GM23338 (cell line): Measurements from ENCODE around the gene HAPLN3. TPM values are rescaled to one million over a fixed set of nuclear protein-coding genes. Genes with fewer than 3 reads are reported as not detected.

ENCODE experiments used
- ATAC-seq: fragments of 200-7000 bp; cut with Tn5 transposase; 3 replicates; pipeline ENCODE4 v1.9.1; 2020
- DNase-seq: peaks from one replicate; pipeline ENCODE4 v3.0.0-alpha.2; 2015; ENCODE audit warnings: low spot score
- H2AFZ ChIP-seq: fragments of 200-600 bp; sonication (generic); 2 replicates; pipeline ENCODE4 v1.8.0; 2016; ENCODE audit warnings: antibody characterized with exemption, mild to moderate bottlenecking, moderate library complexity
- H3F3A ChIP-seq: fragments of 200-600 bp; sonication (generic); replicated peaks from 2 replicates; pipeline ENCODE4 v1.8.0; 2017; ENCODE audit warnings: antibody characterized with exemption, mixed run types, low read depth
- H3K27ac ChIP-seq: fragments of 200-600 bp; sonication (generic); 2 replicates; pipeline ENCODE4 v1.6.1; 2016; ENCODE audit warnings: low read depth
- H3K27me3 ChIP-seq: fragments of 200-600 bp; sonication (generic); 2 replicates; pipeline ENCODE4 v1.8.0; 2016; ENCODE audit warnings: mild to moderate bottlenecking, mixed run types, moderate library complexity; ENCODE audit not compliant: insufficient read depth
- H3K36me3 ChIP-seq: fragments of 200-600 bp; sonication (generic); 2 replicates; pipeline ENCODE4 v1.8.0; 2016; ENCODE audit warnings: mild to moderate bottlenecking; ENCODE audit not compliant: insufficient read depth
- H3K4me1 ChIP-seq: fragments of 200-600 bp; sonication (generic); 2 replicates; pipeline ENCODE4 v1.8.0; 2016; ENCODE audit warnings: mild to moderate bottlenecking, moderate library complexity; ENCODE audit not compliant: insufficient read depth
- H3K4me2 ChIP-seq: fragments of 200-600 bp; sonication (generic); 2 replicates; pipeline ENCODE4 v1.7.1; 2017; ENCODE audit warnings: mixed run types
- H3K4me3 ChIP-seq: fragments of 200-600 bp; sonication (generic); 2 replicates; pipeline ENCODE4 v1.6.1; 2016; ENCODE audit warnings: mixed run types
- H3K79me2 ChIP-seq: fragments of 200-600 bp; sonication (generic); replicated peaks from 2 replicates; pipeline ENCODE4 v1.8.0; 2017; ENCODE audit warnings: mild to moderate bottlenecking; ENCODE audit not compliant: insufficient read depth
- H3K9me2 ChIP-seq: fragments of 200-600 bp; sonication (generic); 2 replicates; pipeline ENCODE4 v1.8.0; 2017; ENCODE audit not compliant: insufficient read depth
- H4K20me1 ChIP-seq: fragments of 200-600 bp; sonication (generic); replicated peaks from 2 replicates; pipeline ENCODE4 v1.8.0; 2017; ENCODE audit warnings: mild to moderate bottlenecking; ENCODE audit not compliant: insufficient read depth
- H3K27ac Mint-ChIP-seq: 2 replicates; pipeline ENCODE4 v1.8.0; 2020; ENCODE audit warnings: inconsistent platforms, mild to moderate bottlenecking, moderate library complexity, mixed read lengths
- H3K27me3 Mint-ChIP-seq: 3 replicates; pipeline ENCODE4 v1.8.0; 2022; ENCODE audit warnings: low read depth, mild to moderate bottlenecking, moderate library complexity, mixed read lengths, inconsistent platforms; ENCODE audit not compliant: insufficient read depth, poor library complexity
- H3K36me3 Mint-ChIP-seq: 3 replicates; pipeline ENCODE4 v1.8.0; 2021; ENCODE audit warnings: low read depth, mild to moderate bottlenecking, inconsistent platforms, moderate library complexity, mixed read lengths
- H3K4me1 Mint-ChIP-seq: 3 replicates; pipeline ENCODE4 v1.8.0; 2020; ENCODE audit warnings: mild to moderate bottlenecking, inconsistent platforms, mixed read lengths
- H3K4me3 Mint-ChIP-seq: 3 replicates; pipeline ENCODE4 v1.8.0; 2021; ENCODE audit warnings: moderate library complexity, mild to moderate bottlenecking, inconsistent platforms, mixed read lengths
- H3K9me3 Mint-ChIP-seq: 3 replicates; pipeline ENCODE4 v1.8.0; 2020; ENCODE audit warnings: moderate library complexity, mild to moderate bottlenecking, inconsistent platforms, mixed read lengths
- CTCF ChIP-seq, 2 experiments: fragments of 200-600 bp in 1 of 2; sonication (generic) in 1 of 2; conservative IDR thresholded peaks; 2 replicates each; pipeline versions ENCODE4 v1.5.1 to v1.6.1; 2016 to 2017; ENCODE audit warnings: antibody characterized with exemption in 2 of 2, low read depth in 2 of 2, mild to moderate bottlenecking in 2 of 2, moderate library complexity in 1 of 2
- ETS1 ChIP-seq: IDR thresholded peaks from 2 replicates; pipeline ENCODE4 v1.6.1; 2016; ENCODE audit warnings: antibody characterized with exemption
- EZH2phosphoT487 ChIP-seq: fragments of 200-600 bp; sonication (generic); IDR thresholded peaks from one replicate; pipeline ENCODE4 v1.8.1; 2018; ENCODE audit warnings: antibody characterized with exemption; ENCODE audit not compliant: unreplicated experiment
- REST ChIP-seq: IDR thresholded peaks from one replicate; pipeline ENCODE4 v1.6.1; 2018; ENCODE audit warnings: antibody characterized with exemption; ENCODE audit not compliant: unreplicated experiment
- polyA plus RNA-seq: library from polyadenylated mRNA; unstranded; fragments of >200 nt; fragmentation: Nextera tagmentation; extraction: Ambion mirVana; gene quantifications from 2 replicates; pipeline ENCODE4 v1.2.1, GENCODE V29; 2016
- total RNA-seq: library from RNA; depleted of rRNA; stranded (reverse); fragments of >200 nt; shearing (Covaris generic); gene quantifications from 2 replicates; pipeline ENCODE4 v1.2.3, GENCODE V29; 2014

Gene HAPLN3
- total and polyA plus RNA-seq, 2 experiments from 2014 or later = 22.7 to 62.6 TPM

- no peak for TF ChIP-seq ETS1
Measured at GRCh38 chr15:88905576-88905975, 10.2 kb upstream of the HAPLN3 start (continued).

DNA sequence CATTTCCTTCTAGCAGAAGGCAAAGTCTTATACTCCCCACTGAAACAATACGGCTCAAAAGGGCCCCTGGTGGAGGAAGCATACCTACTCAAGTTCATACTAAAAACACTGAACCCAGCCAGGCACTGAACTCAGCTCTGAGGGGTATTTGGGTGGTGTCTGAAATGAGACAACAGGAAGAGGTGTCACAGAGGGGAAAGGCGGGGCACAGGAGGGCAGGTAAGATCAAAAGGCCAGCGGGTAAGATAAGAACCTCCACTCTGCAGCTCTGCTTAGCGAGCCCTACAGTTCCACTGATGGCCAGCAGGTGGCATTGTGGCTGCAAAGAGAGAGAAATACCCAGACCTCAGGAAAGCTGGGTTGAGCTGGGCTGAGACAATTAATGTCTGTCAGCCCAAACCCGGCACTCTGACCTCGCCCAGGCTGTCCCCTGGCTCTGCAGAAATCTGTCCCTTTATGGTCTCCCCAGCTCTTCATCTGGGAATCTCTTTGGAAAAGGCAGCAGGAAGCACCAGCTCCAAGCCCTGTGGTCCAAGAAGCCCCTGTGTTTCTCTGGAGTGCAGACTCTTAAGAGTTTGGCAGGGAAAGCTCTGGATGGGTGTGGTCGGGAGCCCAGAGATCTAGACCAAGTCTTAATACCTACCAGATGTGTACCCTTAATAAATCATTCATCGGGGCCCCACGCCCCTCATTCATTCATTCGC, 9.4 kb upstream of the HAPLN3 start:
- H3K4me3 ChIP-seq = no peak overlapping the region
- ATAC-seq (peak; percentile 83), DNase-seq (peak; percentile 95)
- H3K4me1 Mint-ChIP-seq = peaks cover 75% of the 10 kb centered on the region
- peaks cover 9% of the 10 kb centered on the region for H3K4me1 ChIP-seq
- no peaks in the 10 kb centered on the region for H3K9me2 ChIP-seq
- H3K9me3 Mint-ChIP-seq = no peaks in the 10 kb centered on the region; the same call in 1 of the 3 replicates
- no peak overlapping the region for H3K4me3 Mint-ChIP-seq
- no peaks in the 10 kb centered on the region for H3K27me3 ChIP-seq
- H3K36me3 ChIP-seq = peaks cover 50% of the 10 kb centered on the region
- peaks cover 37% of the 10 kb centered on the region for H3K79me2 ChIP-seq
- peaks cover 25% of the 10 kb centered on the region for H3K27me3 Mint-ChIP-seq
- peaks cover 100% of the 10 kb centered on the region for H3K36me3 Mint-ChIP-seq
- H4K20me1 ChIP-seq = peaks cover 41% of the 10 kb centered on the region
- peaks cover 48% of the 10 kb centered on the region for H3F3A ChIP-seq
- H3K27ac Mint-ChIP-seq = peak overlapping the region; percentile 87
- H2AFZ ChIP-seq = no peak overlapping the region
- peak overlapping the region; percentile 52; the same call in 1 of the 2 replicates for H3K27ac ChIP-seq
- TF ChIP-seq CTCF (conservative IDR thresholded peaks at IDR 0.05; ENCODE audit: low read depth in 2 of 2) = peak; percentile 93 to 95
- TF ChIP-seq REST = no peak
- no peak overlapping the region for H3K4me2 ChIP-seq

GRCh38 chr15:88904257-88904623, 8.9 kb upstream of the HAPLN3 start:
- Mint-ChIP-seq H3K9me3 (no peaks in the 10 kb centered on the region; the same call in 1 of the 3 replicates), H3K27ac (no peak overlapping the region; the same call in 1 of the 2 replicates), H3K27me3 (peaks cover 25% of the 10 kb centered on the region), H3K4me1 (peaks cover 71% of the 10 kb centered on the region), H3K4me3 (no peak overlapping the region), H3K36me3 (peaks cover 99% of the 10 kb centered on the region)
- Histone ChIP-seq H4K20me1 (peaks cover 40% of the 10 kb centered on the region), H2AFZ (no peak overlapping the region), H3K79me2 (peaks cover 32% of the 10 kb centered on the region), H3K4me2 (no peak overlapping the region), H3K27me3 (no peaks in the 10 kb centered on the region), H3K4me3 (no peak overlapping the region), H3K36me3 (peaks cover 45% of the 10 kb centered on the region), H3K27ac (peak overlapping the region; percentile 52), H3K4me1 (peaks cover 4% of the 10 kb centered on the region), H3K9me2 (no peaks in the 10 kb centered on the region), H3F3A (peaks cover 50% of the 10 kb centered on the region)
- no peak for ATAC-seq
- no peak for DNase-seq
- no peak for TF ChIP-seq CTCF (conservative IDR thresholded peaks at IDR 0.05; ENCODE audit: low read depth in 2 of 2)
- TF ChIP-seq EZH2phosphoT487 = no peak
- TF ChIP-seq REST = no peak
